Stimulated activated CD4-positive, alpha-beta T cell treated with anti-CD3 and anti-CD28 coated beads, Interleukin-4, amount 100 ng/mL, for 48 hours (primary cell): ENCODE results near the gene TNS2.

Source experiments
- DNase-seq, 2 donors: peaks; one replicate each; pipeline ENCODE4 v3.0.0-alpha.2; 2020; ENCODE audit warnings: low read depth in 2 of 2

Gene TNS2

GRCh38 chr12:53067993-53068770 is 18.3 kb downstream of the TNS2 start:
- no peak for DNase-seq

- DNase-seq = no peak
These were observed 19.1 kb downstream of the TNS2 start for GRCh38 chr12:53068811-53069585.

DNA sequence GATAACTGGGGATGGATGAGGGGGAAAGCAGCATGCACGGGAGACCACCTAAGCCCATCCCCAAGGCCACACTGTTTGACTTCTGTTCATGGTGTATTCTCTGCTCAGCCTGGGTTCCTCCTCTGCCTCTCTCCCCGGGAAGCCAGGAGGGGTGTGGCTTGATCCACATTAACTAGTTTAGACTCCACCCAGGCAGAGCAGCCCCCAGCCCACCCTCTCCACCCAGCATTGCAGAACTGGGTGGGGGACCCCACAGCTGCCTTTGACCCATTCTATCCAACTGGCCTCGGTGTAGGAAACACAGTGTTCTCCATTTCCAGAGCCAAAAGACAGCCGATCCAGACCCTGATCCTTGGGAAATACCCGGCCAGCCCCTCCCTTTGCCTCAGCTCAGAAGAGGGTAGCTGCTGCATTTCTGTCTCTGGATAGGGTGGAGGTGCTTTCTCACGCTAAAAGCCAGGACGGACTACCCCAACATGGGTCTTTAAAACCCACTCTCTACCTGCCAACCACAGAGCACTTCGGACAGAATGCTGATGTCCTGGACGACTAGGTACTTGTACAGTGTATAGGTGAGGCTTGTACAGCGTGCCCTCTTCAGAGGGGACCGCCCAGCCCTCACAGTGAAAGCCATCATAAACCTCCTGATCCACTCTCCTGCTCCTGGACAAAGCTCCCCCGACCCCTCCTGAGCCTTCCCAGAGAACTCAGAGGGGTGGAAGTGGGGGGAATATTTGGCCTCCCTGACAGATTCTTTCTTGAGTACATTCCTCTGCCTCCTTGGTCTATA is 20.0 kb downstream of the TNS2 start:
- no peak for DNase-seq

GRCh38 chr12:53070877-53071492 is 21.1 kb downstream of the TNS2 start:
- DNase-seq = no peak

GRCh38 chr12:53071591-53072551 is 22.0 kb downstream of the TNS2 start:
- no peak for DNase-seq

- no peak for DNase-seq
These were observed 24.0 kb downstream of the TNS2 start for GRCh38 chr12:53073881-53074280.

- no peak for DNase-seq
These were observed 24.6 kb downstream of the TNS2 start for GRCh38 chr12:53074283-53074998.

DNA sequence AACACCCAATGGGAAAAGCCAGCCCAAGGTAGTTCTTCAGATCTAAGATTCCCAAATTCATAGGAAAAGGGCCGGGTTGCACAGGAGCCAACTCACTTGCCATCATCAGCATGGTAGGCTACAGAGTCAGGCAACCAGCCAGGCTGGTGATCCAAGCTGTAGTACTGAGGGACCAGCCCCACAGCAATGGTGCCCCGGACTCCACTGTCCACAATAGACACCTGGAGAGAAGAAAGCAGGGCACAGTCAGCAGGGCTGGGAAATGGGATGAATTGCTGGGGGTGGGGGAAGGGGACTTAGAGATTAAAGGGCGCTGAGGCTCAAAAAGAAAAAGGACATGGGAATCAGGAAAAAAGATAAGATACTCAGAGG is 25.1 kb downstream of the TNS2 start:
- DNase-seq = no peak

DNA sequence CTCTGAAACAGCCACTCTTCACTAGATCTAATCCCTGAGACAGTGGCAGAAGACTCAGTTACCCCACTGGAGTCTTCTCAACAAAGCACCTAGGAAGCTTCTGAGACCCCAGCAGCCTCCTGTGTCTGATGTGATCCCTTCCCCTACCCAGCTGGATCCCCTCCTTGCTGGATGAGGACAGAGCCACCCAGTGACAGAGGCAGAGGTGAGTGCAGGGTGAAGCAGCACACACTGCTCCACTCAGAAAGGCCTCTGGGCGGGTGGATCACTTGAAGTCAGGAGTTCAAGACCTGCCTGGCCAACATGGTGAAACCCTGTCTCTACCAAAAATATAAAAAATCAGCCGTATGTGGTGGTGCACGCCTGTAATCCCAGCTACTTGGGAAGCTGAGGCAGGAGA is 26.6 kb downstream of the TNS2 start:
- DNase-seq = no peak

DNA sequence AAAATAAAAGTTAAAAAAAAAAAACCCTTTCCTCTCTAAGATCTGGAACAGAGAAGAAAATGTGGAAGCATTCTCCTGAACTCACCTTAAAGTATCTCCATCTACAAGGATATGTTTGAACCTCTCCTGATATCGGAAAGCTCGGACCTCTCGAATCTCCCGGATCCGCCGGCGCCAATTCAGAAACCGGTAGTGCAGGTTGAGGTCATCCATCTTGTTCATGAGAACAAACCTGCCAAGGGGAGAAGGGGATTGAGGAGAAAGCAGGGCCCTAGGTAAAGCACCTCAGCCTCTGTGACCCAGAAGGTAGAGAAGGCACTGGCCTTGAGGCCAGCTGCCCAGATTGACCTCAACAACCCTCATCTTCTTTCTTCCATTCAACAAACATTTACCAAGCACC is 27.2 kb downstream of the TNS2 start:
- DNase-seq = no peak

GRCh38 chr12:53078425-53079225 is 28.8 kb downstream of the TNS2 start:
- peak in 1 of 2 donors; percentile 37 for DNase-seq

DNA sequence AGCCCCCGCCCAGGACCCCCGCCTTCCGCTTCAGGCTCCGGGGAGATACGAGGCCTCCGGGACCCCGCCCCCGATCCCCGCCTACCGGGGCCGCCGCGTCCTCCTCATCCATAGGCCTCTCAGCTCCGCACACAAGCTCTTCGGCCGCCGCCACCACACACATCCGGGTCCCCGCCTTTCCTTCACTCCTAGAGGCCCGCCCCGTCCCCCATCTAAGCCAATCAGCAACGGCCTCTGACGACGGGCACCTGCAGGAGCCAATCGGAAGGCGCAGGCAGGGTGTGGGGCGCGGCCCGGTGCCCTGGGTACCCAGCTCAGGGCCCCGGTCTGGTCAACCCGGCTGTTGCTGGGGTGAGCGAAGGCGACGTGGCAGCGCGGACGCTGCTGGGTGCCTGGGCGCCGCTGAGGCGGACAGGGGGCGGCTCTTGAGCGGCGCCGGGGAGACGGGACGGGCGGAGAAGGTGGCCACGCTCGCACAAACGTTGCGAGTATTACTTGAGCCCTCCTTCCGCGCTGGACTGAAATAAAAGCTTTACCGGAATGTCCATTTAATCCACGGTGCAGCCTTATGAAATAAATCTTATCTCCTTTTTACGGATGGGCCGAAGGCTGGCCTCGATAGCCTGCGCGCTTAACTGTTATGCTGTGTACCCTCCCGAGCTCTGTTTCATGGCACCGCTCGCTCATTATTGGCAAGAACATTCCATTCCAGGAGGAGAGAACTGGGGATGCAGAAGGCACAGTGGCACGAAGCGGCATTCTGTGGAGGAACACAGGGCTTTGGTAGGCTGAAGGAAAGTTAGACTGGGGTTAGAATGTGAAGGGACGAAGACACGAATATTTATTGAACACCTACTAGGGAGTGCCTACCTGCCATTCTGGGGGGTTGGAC is 29.6 kb downstream of the TNS2 start, which contains the start of gene SPRYD3:
Gene SPRYD3, minus strand, starts transcription at position 165 of the 892 bp plus-strand sequence. Its CDS starts 57 bp downstream, at position 108.
- peak; percentile 95 for DNase-seq

- DNase-seq = no peak
These were observed 32.8 kb downstream of the TNS2 start for GRCh38 chr12:53082637-53083175.

- no peak for DNase-seq
These were observed 36.5 kb downstream of the TNS2 start for GRCh38 chr12:53086361-53086760.

DNA sequence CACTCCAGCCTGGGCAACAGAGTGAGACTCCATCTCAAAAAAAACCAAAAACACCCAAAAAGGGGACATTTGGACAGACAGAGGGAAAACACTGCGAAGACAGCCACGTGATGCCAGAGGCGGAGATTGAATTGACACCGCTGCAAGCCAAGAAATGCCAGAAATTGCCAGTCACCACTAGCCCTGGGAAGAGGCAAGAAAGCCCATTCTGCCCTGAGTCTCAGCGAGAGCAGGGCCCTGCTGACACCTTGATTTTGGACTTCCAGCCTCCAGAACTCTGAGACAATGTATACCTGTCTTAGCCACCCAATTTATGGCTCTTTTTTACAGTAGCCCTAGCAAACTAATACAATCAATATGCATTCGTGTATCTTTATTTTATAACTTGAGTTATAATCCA is 40.2 kb downstream of the TNS2 start:
- DNase-seq = no peak

DNA sequence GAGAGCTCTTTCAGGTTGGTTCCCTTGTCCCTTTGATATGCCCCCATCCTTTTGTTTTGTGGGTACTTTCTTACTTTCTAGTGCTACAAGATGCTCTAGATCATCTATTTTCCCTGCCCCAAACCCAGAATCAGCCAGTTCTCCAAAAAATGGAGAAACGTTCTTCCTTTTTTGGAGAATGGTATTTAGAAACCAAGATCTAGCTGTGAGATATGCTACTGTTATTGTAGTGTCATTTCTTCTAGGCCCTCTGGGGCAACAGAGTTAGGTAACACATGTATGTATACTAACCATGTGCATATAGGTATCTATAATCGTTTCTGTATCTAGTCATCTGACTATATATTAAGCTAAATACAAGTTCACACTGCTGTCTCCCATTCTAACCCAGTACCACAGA is 40.7 kb downstream of the TNS2 start:
- no peak for DNase-seq

- no peak for DNase-seq
These were observed 41.9 kb downstream of the TNS2 start for GRCh38 chr12:53091756-53092155.
